ENCODE measurements around the gene POLR3A.
"Not testable (repeated sequence)": the region's sequence is repeated elsewhere in the genome, so short reads cannot be mapped to it uniquely, and the experiment has no call there.

The POLR3A gene

DNA sequence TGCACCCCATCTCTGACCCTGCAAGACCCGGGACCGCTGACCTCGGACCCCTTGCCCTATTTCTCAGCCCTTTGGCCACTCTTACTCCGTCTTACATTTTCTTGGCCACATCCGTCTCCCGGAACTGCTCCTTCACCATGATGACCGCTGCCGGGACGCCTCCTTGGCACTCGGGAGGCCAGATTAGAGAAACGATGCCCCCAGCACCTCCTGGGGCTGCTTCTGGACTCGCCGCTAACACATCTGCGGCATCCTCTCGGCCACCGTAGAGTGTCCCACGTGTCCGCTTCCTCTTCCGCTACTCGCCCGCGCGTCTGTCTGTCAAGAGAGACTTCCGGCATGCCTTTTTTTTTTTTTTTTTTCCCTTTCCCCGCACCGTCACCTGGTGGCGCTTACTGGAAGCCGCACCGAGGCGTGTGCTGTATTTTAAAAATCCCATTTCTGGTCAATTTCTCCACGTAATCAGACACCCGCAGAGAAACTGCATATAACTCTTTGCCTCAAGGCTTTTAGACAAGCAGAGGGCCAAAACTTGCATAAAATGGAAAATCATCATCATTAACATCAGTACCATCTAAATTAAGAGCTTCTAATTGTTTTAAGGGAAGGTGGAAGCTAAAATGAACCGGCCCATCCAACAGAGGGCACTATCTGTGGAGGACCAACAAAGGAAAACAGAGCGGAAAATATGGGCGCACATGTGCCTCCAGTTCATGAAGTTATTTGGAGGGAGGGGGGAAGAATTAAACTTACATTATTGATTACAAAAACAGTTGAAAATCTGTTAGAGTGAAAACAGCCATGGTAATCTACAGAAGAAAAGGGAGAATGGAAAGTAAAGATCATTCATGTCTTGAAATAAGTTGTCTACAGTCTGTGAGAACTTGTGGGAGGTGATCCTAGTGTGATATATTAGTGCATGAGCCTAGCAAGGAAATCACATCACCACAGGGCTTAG lies at the start of gene POLR3A:
POLR3A (minus strand) TSS at position 247 of the 958 bp plus-strand sequence; CDS start at position 139, 108 bp downstream.
- peak; percentile 95 for DNase-seq

DNA sequence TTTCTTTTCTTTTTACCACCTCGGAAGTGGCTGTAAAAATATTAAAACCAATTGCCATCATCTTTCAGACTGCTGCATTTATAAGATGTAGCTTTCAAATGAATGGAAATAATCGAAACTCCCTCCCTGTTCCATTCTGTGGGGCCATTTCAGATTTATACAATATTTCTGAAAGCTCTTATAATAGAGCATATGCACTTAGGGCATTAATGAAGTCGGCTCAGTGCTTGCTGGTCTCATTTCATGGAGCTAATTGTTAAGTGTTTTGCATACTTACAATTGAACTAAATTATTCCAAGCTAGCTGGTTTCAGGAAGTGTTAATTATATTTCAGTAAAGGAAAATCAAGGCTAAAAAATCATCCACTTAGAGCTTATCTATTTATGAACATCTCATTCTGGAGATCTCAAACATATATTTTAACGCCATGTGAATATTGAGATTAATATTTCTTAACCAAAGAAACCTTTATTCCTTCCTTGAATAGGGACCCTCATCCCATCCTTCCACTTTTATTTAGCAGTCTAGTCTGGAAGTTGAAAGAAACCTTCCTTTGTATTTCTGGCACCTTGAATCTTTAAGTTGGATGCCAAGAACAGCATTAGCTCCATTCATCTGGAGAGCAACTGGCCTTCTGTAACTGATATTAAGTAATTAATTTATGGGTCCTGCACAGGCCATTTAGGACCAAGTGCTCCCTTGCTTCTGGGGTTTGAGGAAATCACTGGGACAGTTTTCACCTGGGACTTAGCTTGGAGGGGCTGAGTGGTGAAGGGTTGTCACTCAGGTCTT lies 49.4 kb upstream of the POLR3A start:
- DNase-seq = no peak

DNA sequence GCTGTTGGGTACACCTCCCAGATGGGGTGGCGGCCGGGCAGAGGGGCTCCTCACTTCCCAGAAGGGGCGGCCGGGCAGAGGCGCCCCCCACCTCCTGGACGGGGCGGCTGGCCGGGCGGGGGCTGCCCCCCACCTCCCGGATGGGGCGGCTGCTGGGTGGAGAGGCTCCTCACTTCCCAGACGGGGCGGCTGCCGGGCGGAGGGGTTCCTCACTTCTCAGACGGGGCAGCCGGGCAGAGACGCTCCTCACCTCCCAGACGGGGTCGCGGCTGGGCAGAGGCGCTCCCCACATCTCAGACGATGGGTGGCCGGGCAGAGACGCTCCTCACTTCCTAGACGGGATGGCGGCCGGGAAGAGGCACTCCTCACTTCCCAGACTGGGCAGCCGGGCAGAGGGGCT lies 46.5 kb upstream of the POLR3A start:
- not testable (repeated sequence) for DNase-seq

DNA sequence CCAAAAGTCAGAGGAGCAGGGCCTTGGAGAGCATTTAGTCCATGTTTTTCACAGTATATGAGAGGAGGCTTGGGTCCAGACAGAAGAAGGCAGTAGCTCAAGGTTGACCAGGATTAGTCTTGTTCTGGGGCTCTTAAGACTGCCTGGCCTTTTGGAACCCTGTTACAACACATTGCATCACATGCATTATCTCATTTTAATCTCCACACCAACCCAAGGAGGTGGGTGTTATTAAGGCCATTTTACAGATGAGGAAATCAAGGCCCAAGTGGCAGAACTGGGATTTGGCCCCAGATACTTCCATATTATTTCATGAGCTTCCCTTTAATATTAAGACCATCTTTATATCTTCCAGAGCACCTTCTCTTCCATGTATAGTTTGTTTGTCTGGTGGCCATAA lies 43.2 kb upstream of the POLR3A start:
- no peak for DNase-seq

DNA sequence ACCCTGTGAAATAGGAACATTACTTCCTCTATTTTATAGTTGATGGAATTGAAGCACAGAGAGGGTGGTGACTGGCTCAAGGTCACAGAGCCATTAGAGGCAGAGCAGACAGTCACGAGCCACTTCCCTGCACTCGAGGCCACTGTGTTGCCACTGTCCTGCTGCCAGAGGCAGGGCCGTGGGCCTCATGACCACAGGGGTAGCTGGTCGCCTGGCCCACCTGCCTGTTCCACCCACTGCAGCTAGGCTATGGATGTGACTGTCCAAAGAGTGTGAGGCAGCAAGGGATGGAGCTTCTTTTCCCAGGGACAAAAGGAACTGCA lies 42.5 kb upstream of the POLR3A start:
- DNase-seq = no peak

DNA sequence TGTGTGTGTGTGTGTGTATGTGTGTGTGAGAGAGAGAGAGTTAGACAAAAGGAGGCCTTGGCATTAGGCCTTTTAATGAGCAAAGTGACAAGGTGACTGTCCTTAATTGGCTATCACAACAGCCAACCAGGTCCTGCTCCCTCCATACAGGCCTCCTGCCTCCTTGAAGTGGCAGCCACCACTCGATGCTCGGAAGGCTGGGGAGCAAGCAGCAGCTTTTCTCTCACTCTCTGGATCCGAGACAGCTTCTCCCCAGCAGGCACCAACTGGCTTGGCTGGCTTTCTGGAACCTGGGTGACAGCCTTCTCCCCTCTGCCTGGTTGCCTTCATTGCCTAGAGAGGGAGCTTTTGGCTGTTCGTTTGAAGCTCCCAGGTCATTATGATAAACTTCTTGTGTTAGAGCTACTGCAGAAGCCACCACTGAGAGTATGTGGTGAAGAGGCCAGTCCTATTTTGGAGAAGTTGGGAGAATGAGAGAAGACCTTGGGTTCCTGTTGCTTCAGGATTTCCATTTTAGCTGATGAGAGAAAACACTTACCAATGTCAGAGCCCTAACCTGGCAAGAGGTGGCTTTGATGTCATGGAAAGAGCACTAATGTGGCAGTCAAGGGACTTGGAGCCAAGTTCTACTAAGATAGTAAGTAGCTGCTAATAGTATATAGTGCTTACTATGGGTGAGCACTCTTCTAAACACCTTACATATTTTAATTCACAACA lies 42.0 kb upstream of the POLR3A start:
- no peak for DNase-seq

DNA sequence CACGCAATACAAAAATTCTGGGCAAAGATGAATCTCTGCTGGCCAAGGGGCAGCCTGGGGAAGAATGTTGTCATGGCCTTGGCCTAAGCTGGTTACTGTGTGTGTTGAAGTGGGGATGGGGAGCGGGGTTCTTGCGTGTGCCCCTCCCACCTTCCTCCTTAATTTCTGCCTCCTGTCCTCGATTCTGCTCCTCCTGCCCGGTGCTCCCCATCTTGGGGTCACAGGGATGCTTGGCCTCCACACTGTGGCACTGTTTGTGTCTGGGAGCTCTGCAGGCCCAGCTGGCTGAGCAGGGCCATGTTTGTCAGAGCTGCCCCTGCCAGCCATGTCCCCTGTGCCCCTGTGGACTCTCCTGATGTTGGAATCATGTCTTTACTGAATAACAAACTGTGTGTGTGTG lies 41.4 kb upstream of the POLR3A start:
- no peak for DNase-seq

DNA sequence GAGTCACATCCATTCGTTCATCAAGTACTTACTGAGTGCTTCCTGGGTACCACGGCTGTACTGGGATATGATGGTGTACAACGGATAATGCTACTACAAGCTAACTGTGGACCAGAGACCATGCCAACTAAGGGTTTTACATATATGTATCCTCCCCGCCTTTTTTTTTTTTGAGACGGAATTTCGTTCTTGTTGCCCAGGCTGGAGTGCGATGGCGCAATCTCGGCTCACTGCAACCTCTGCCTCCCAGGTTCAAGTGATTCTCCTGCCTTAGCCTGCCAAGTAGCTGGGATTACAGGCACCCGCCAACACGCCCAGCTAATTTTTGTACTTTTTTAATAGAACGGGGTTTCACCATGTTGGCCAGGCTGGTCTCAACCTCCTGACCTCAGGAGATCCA lies 40.7 kb upstream of the POLR3A start:
- not testable (repeated sequence) for DNase-seq

DNA sequence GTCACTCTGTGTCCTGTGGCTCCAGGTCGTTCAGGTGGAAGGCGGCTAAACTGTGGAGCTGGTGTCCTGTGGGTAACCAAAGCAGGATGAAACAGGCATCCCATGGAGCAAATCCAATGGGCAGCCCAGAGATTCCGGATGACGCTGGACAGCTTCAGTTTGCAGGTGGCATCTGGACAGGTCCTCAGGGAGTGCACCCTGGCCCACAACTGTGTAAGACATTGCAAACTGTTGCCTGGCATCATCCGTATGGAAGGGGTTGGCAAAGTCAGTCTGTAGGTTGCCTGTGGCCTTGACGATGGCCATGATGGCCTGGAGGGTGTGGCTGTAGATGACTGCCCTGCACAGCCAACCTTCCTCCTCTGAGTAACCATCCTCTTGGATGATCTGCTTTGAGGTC lies 39.8 kb upstream of the POLR3A start:
- no peak for DNase-seq

DNA sequence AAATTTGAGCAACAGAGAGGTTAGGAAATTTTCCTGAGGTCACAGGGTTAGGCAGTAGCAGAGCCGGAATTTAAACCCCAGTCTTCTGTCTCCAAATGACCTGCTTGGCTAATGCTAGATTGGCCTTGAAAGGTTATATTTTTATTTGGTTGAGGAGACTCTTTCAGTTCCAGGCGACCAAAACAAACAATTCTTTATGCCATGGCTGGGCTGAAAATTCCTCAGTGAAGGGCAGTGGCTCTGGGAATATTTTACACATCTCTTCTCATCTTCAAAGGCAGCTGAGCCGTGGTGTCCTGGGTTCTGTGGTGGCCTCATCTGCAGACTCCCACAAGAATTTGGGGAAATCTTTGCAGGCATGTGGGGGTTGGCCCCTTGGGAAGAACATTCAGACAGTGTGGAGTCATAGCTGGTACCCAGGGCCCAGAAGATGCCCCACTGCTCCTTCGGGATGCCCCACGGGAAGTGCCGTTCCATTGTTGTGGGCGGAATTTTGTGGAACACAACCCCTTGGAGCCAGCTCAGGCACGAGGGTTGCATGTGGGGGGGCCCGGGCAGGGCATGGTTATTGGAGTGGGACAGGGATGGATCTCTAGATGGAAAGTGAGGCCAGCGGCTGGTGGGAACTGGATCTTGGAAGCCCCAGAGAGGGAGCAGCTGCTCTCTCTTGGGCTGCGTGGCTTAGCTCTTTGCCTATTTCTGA lies 37.6 kb upstream of the POLR3A start:
- no peak for DNase-seq

DNA sequence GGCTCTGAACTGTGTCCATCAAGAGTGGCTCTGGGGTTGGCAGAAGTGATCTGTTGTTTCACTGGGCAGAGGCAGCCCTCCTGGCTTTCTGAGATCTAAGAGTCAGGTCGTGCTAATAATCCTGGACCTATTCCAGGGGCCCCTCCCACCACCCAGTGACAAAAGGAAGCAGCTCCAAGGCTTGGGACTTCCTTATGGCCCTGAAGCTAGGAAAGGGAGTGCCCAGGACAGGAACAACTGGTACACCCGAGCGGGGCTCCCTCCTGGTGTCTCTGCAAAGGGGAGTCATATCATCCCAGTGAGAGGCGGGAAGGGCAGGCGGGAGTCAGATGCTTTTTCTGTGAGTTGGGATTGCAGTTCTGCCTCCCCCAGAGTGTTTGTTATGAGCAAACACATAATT lies 36.7 kb upstream of the POLR3A start:
- no peak for DNase-seq

DNA sequence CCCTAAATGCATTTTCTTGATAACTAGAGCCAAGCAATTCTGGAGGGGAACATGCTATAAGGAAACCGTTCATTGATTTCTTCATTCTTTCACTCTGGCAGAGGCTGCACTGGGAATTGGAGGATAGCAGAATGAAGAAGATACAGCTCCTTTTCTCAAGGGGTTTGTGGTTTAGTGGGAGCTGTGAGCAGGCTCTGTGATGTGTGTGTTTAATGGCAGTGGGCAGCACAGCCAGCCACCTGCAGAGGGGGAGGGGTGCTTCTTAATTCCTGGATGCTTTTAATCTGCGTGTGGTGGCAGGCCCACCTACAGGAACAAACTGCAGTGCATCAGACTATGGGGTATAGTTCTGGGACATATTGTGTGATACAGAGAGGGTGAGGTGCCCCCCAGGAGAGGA lies 36.3 kb upstream of the POLR3A start:
- no peak for DNase-seq

DNA sequence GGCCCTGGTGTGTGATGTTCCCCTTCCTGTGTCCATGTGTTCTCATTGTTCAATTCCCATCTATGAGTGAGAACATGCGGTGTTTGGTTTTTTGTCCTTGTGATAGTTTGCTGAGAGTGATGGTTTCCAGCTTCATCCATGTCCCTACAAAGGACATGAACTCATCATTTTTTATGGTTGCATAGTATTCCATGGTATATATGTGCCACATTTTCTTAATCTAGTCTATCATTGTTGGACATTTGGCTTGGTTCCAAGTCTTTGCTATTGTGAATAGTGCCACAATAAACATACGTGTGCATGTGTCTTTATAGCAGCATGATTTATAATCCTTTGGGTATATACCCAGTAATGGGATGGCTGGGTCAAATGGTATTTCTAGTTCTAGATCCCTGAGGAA lies 35.6 kb upstream of the POLR3A start:
- not testable (repeated sequence) for DNase-seq

DNA sequence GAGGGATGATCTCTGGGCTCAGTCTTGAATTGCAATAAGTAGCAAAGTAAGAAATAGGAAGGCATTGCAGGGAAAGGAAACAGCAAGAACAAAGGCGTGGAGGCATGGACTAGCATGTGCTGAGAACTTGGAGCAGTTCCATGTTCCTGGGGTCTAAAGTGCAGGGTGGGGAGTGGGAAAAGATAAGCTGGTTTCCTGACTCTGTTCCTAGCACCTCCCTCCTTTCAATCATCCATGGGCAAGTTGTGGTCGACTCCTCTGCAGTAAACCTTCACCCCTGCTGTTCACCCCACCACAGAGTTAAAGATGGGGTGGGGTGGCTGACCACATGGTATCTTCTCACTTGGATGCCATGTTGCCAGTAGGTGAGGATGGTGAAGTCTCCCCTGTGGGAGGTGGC lies 33.9 kb upstream of the POLR3A start:
- DNase-seq = no peak

DNA sequence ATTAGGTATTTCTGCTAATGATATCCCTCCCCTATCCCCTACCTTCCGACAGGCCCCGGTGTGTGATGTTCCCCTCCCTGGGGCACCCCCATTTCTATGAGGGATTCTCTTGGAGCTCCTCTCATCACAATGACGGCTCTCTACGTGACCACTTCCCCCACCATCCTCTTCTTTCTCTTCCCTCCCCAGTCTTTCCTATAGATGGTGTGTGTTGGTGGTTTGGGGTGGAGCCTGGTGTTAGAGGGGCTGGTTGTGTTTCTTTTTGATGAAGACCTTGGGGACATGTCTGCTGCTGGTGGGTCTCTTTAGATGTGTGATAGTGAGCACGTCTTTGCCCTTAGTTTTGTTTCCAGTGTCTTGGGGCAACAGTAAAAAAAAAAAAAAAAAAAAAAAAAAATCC lies 33.0 kb upstream of the POLR3A start:
- no peak for DNase-seq

DNA sequence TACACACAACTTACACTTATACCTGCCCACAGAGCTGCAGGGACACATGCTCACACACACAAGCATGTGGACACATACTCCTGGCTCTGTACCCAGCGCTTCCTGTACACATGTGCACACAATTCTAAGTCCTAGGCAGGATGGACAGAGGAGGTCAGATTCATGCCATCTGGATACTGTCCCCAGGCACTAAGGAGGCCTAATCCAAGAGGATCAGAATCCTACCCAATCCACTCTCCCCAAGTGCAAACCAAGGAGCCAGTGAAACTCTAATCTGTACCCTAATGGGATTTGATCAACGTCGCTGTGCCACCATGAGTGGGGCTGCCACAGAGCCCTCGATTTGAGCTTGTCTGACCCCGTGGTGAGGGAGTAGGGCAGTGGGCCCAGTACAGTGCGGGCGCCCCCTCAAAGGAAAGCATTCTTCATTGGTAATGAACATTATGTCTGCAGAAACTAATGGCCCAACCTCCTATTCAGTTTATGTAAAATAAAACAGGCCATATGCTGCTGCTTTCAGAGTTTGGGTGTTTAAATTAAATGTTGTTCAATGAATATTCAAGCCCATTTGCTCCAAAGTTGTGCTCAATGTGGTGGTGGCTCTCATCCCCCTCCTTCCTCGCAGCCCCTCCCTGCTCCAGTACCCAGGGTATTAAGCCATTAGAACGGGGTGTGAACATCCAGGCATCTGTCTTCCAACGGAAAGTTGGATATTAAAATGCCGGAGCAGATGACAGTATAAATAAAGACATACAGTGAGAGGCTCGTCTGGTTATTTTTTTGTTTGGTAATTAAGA lies 30.8 kb upstream of the POLR3A start:
- DNase-seq = no peak

DNA sequence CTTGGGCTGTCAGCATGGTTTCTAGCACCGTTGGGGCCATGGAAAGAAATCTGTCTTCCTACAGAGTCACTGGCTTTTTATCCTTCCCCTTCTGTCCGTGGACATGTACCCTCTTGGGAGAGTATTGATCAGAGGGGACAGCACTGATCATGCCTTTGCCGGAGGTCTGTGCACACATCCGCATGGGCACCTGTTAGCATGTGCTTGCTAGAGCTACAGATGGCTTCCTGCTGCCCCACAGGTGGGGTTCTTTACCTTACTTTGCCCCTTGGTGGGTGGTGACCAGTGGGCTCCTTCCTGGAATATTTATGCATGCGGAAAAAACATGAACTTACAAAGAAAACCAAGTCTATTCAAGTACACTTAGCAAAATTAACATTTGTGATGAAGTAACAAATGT lies 29.2 kb upstream of the POLR3A start:
- DNase-seq = no peak

DNA sequence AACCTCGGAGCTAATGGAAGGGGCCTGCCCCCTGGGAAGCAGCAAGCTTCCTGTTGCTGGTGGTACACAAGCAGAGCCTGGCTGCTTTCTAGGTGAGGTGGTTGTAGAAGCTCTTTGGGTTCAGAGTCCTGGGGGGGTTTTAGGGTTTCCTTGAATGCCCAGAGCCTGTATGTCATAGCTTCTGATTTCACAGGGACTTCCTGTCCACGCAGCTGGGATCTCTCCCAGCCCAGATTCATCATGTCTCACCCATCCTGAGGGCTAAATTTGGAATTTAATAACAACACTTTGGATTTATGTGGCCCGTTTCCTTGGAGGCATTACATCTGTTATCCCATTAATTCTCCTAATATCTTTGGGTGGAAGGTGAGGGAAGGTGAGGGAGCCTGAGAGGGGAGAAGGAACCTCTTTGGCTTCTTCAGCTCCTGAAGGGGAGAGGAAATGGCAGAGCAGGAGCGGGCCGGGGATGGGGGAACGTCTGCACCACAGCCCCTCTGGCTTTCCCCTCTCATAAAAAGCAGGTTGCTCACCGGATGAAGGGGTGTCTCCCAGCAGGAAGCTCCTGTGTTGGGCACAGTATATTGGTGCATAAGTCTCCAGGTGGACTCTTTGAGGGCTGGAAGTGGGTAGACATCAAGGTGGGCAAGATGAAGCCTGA lies 24.0 kb upstream of the POLR3A start:
- DNase-seq = no peak

DNA sequence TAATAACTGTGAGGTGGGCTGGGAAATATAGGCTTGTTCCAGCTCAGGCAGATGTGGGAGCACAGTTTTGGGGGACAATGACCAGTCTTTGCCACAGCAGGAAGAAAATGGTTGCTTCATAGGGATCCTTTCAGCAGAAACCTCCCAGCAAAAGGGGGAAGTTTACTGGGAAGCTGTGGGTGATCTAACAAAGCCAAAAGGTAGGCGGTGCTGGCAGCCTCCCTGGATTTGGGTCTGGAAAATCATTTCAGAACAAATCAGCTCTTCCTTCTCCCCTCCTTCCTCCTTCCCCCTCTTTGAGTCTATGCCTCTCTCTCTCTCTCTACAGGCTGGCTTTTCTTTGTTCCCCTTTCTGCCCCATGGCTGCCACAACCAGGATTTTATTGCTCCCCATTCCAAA lies 20.5 kb upstream of the POLR3A start:
- no peak for DNase-seq

DNA sequence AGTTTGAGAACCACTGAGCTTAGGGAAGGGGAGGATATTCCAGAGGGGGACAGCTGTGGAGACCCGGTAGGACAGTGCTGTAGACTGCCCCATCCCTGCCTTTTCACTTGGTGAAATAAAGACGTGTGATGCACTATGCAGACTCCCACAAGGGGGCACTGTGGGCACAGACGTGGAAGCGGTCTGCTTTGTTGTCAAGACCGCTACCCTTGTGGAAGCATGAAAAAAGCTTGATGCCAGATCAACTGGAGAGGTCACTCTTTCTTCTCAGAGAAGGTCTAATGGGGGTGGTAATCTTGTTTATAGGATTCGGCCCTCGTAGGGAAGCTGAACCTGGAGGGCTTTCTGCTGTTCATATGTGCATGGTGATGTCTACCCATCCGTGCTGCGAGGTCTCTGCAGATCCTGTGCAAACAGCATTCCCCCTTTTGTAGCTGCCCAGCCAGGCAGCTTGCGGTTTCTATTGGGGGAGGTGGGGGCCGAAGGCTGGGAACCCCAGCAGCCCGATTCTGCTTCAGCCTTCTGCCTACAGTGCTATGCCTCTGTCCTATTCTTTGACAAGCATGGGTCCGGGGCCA lies 18.1 kb upstream of the POLR3A start:
- peak; percentile 68 for DNase-seq

DNA sequence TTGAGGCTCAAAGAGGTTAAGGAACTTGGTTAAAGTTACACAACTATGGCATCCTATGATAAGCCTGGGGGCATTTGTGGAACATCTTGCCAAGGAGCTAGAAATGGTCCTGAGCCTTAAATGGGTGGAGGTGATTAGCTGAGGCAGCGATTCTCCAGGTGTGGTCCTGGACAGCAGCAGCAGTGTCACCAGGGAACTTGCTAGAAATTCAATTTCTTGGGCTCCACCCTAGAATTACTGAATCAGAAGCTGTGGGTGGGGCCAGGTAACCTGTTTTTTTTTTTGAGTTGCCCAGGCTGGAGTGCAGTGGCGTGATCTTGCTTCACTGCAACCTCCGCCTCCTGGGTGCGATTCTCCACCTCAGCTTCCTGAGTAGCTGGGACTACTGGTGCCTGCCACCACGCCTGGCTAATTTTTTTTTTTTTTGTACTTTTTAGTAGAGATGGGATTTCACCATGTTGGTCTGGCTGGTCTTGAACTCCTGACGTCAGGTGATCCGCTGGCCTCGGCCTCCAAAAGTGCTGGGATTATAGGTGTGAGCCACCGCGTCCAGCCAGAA lies 17.5 kb upstream of the POLR3A start:
- DNase-seq = no peak

Data from CD4-positive, alpha-beta T cell treated with Interferon gamma for 1 hour (primary cell).